ENCODE measurements around the gene CDCA8. TPM values are rescaled to one million over a fixed set of nuclear protein-coding genes. Genes with fewer than 3 reads are reported as not detected.

The CDCA8 gene
- total RNA-seq, 1 experiment from 2014 or later = 34.5 TPM

DNA sequence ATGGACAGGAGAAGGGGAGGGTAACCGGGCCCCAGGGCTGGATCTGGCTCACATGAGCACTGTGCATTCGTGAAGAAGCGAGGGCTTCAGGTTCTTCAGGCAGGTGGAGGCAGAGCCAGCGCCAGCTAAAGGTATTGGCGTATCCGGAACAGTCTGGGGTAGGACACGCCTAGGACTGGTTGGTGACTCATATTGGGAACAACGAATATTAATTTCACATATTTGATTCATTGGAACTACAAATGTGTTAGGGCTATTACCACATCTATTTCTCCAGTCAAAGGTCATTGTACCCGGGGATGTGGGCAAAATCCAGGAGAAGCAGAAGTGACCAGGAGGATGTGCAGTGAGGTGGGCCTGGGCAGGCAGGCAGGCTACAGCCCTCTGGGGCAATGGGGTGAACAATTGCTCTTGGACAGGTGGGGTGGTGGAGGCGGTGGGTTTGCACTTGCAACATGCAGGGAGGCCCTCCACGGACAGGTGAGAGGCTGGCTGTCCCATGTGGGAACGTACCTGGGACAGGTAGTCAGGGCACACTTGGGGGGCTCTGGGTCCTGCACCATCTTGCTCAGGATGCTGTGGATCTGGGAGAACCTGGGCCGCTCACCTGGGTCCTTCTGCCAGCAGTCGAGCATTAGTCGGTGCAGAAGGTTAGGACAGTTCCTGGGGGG is 26.7 kb downstream of the CDCA8 start:
- Mint-ChIP-seq H3K4me3 (ENCODE audit: low read depth, unreplicated experiment) (no peak overlapping the region), H3K27me3 (ENCODE audit: unreplicated experiment) (no peaks in the 10 kb centered on the region), H3K4me1 (ENCODE audit: low read depth, unreplicated experiment) (no peaks in the 10 kb centered on the region), H3K36me3 (ENCODE audit: insufficient read depth, unreplicated experiment) (no peaks in the 10 kb centered on the region), H3K27ac (ENCODE audit: unreplicated experiment) (no peak overlapping the region), H3K9me3 (ENCODE audit: low read depth, unreplicated experiment) (no peaks in the 10 kb centered on the region)
- DNase-seq = no peak
- intact Hi-C loops (cut with micrococcal nuclease; ENCODE audit: unreplicated experiment) = no loop called here
- TF ChIP-seq, protein P1, sequence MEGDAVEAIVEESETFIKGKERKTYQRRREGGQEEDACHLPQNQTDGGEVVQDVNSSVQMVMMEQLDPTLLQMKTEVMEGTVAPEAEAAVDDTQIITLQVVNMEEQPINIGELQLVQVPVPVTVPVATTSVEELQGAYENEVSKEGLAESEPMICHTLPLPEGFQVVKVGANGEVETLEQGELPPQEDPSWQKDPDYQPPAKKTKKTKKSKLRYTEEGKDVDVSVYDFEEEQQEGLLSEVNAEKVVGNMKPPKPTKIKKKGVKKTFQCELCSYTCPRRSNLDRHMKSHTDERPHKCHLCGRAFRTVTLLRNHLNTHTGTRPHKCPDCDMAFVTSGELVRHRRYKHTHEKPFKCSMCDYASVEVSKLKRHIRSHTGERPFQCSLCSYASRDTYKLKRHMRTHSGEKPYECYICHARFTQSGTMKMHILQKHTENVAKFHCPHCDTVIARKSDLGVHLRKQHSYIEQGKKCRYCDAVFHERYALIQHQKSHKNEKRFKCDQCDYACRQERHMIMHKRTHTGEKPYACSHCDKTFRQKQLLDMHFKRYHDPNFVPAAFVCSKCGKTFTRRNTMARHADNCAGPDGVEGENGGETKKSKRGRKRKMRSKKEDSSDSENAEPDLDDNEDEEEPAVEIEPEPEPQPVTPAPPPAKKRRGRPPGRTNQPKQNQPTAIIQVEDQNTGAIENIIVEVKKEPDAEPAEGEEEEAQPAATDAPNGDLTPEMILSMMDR (IDR thresholded peaks at IDR 0.05; ENCODE audit: unreplicated experiment) = no peak
- CTCF ChIA-PET = no interaction called here
- BruUV-seq (replicated peaks) = no TSS peak

DNA sequence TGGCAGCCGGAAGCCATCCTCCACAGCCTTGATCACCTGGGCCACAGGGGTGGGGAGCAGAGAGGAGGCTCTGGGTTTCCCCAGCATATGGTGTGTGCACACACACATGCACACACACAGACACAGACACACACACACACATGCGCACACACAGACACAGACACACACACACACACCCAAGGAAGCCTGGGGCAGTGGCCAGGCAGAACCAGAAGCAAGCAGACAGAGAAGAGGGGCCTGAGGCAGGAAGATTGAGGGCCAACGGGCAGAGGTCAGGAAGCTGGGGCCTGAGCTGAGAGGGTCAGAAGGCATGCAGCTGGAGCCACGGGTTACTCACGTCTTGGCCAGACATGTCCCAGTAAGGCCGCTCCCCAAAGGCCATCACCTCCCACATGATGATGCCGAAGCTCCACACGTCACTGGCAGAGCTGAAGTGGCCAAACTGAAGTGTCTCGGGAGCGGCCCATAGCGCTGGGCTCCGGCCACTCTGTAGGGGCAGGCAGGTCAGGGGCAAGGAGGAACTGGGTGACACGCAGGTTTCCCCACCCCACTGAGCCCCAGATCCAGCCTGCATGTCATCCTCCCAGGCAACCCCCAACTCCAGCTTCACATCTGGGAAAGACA is 27.4 kb downstream of the CDCA8 start:
- no peak overlapping the region for H3K27ac Mint-ChIP-seq (ENCODE audit: unreplicated experiment)
- H3K4me3 Mint-ChIP-seq (ENCODE audit: low read depth, unreplicated experiment) = no peak overlapping the region
- no peaks in the 10 kb centered on the region for H3K27me3 Mint-ChIP-seq (ENCODE audit: unreplicated experiment)
- DNase-seq = no peak
- intact Hi-C loops (cut with micrococcal nuclease; ENCODE audit: unreplicated experiment) = no loop called here
- H3K36me3 Mint-ChIP-seq (ENCODE audit: insufficient read depth, unreplicated experiment) = no peaks in the 10 kb centered on the region
- H3K4me1 Mint-ChIP-seq (ENCODE audit: low read depth, unreplicated experiment) = no peaks in the 10 kb centered on the region
- CTCF ChIA-PET = no interaction called here
- no peaks in the 10 kb centered on the region for H3K9me3 Mint-ChIP-seq (ENCODE audit: low read depth, unreplicated experiment)
- BruUV-seq (replicated peaks) = no TSS peak
- TF ChIP-seq, protein P1 (IDR thresholded peaks at IDR 0.05; ENCODE audit: unreplicated experiment) = no peak

DNA sequence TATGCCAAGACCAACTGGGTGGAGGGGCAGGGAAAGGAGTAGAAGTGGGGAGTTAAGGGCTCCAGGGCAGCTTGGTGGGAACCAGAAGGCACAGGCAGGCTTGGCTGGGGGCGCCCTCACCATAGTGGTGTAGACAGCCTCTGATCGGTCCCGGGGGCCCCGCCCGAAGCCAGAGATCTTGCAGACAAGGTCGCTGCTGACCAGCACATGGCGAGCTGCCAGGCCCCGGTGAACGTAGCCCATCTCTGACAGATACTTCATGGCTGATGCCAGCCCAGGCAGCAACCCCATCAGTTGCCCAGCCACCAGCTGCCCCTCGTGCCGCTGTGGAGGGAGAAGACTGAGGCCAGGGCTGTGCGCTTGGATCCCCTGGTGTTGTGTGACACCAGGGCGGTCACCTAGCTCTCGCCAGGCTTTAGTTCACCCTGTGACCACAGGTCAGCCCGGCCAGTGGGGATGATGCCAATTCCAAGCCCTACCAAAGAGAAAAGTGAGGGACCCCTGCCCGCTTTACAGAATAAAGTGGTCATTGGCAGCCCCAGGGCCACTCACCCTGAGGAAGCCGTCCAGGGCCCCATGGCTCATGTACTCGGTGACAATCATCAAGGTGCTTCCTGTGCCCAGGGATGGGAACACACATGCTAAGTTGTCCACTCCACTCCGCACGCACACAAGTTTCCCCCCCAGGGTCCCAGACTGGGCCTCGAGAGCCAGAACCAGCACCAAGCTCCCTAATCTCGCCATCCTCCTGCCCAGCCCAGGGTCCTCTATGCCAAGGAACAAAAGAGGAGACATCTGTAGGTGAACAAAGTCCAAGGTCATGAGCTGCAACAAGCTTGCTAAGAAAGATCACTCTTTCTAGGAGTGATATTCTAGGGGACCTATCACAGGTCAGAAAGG is 28.2 kb downstream of the CDCA8 start:
- intact Hi-C loops (cut with micrococcal nuclease; ENCODE audit: unreplicated experiment) = no loop called here
- no TSS peak for BruUV-seq (replicated peaks)
- Mint-ChIP-seq H3K9me3 (ENCODE audit: low read depth, unreplicated experiment) (no peaks in the 10 kb centered on the region), H3K4me3 (ENCODE audit: low read depth, unreplicated experiment) (no peak overlapping the region), H3K27ac (ENCODE audit: unreplicated experiment) (no peak overlapping the region), H3K27me3 (ENCODE audit: unreplicated experiment) (no peaks in the 10 kb centered on the region), H3K4me1 (ENCODE audit: low read depth, unreplicated experiment) (no peaks in the 10 kb centered on the region), H3K36me3 (ENCODE audit: insufficient read depth, unreplicated experiment) (peaks cover 3% of the 10 kb centered on the region)
- TF ChIP-seq, protein P1 (IDR thresholded peaks at IDR 0.05; ENCODE audit: unreplicated experiment) = no peak
- DNase-seq = no peak
- CTCF ChIA-PET = no interaction called here

DNA sequence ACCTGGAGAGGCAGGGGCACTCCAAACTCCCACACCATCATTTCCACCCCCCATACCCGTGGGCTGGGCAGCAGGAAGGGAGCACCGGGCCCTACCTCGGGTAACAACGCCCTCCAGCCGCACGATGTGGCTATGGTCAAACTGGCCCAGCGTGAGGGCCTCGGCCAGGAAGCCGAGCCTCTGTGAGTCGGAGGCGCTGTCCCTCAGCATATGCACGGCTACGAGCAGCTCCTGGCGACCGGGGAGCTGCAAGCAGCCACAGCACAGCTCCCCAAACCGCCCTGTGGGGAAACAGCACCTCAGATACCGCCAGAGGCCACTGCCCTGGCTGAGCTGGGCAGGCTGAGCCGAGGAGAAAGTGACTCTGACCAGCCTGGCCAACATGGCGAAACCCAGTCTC is 29.2 kb downstream of the CDCA8 start:
- intact Hi-C loops (cut with micrococcal nuclease; ENCODE audit: unreplicated experiment) = no loop called here
- H3K4me3 Mint-ChIP-seq (ENCODE audit: low read depth, unreplicated experiment) = no peak overlapping the region
- BruUV-seq (replicated peaks) = no TSS peak
- H3K27me3 Mint-ChIP-seq (ENCODE audit: unreplicated experiment) = no peaks in the 10 kb centered on the region
- no peak for DNase-seq
- no peaks in the 10 kb centered on the region for H3K4me1 Mint-ChIP-seq (ENCODE audit: low read depth, unreplicated experiment)
- TF ChIP-seq, protein P1 (IDR thresholded peaks at IDR 0.05; ENCODE audit: unreplicated experiment) = no peak
- H3K9me3 Mint-ChIP-seq (ENCODE audit: low read depth, unreplicated experiment) = no peaks in the 10 kb centered on the region
- H3K36me3 Mint-ChIP-seq (ENCODE audit: insufficient read depth, unreplicated experiment) = peaks cover 4% of the 10 kb centered on the region
- H3K27ac Mint-ChIP-seq (ENCODE audit: unreplicated experiment) = no peak overlapping the region
- CTCF ChIA-PET = interaction anchor here (0.8 kb wide), 1 partner anchor 44 kb away, joined by 3 read pairs; no protein-coding TSS in a partner anchor
